IMR-90 (cell line): Measurements from ENCODE around the gene USP30. TPM values are rescaled to one million over a fixed set of nuclear protein-coding genes. Genes with fewer than 3 reads are reported as not detected.

Source experiments
- ATAC-seq: fragments of 200-7000 bp; cut with Tn5 transposase; 2 replicates; pipeline ENCODE4 v1.9.1; 2020; ENCODE audit warnings: low read depth, mild to moderate bottlenecking, moderate library complexity
- BruUV-seq: library from RNA; stranded (reverse); fragments of 400-500 nt; replicated peaks from 2 replicates; lab custom pipeline; 2021; lab: Mats Ljungman, UMichigan
- CTCF ChIA-PET: fragments of 300-600 bp; formaldehyde crosslinking; extraction: SDS; loops from one replicate; lab custom pipeline; 2021; ENCODE audit warnings: antibody characterized with exemption; lab: Yijun Ruan, JAX
- POLR2A ChIA-PET: fragments of 300-600 bp; sonication (Branson Sonifier 250); formaldehyde crosslinking; loops from one replicate; lab custom pipeline; 2022; ENCODE audit warnings: antibody characterized with exemption; ENCODE audit not compliant: unreplicated experiment; lab: Charles Lee
- DNase-seq: peaks from one replicate; pipeline ENCODE4 v3.0.0; 2013
- H2AFZ ChIP-seq: replicated peaks from 2 replicates; pipeline ENCODE3; 2013; ENCODE audit warnings: low read length, mild to moderate bottlenecking; ENCODE audit not compliant: poor library complexity
- H2AK5ac ChIP-seq: 2 replicates; pipeline ENCODE4 v1.6.1; 2013; ENCODE audit warnings: low read depth, low read length, inconsistent platforms
- H2AK9ac ChIP-seq: replicated peaks from 2 replicates; pipeline ENCODE3; 2013; ENCODE audit warnings: mild to moderate bottlenecking, low read depth, low read length, moderate library complexity; ENCODE audit not compliant: poor library complexity
- H2BK120ac ChIP-seq: 2 replicates; pipeline ENCODE4 v1.6.1; 2013; ENCODE audit warnings: low read depth, low read length, inconsistent platforms
- H2BK15ac ChIP-seq: 3 replicates; pipeline ENCODE4 v1.6.1; 2013; ENCODE audit warnings: low read depth, low read length, inconsistent platforms
- H2BK20ac ChIP-seq: 2 replicates; pipeline ENCODE4 v1.6.1; 2013; ENCODE audit warnings: low read depth, mild to moderate bottlenecking, inconsistent platforms, low read length, moderate library complexity
- H2BK5ac ChIP-seq: 2 replicates; pipeline ENCODE4 v1.6.1; 2013; ENCODE audit warnings: mild to moderate bottlenecking, low read depth, low read length, inconsistent platforms; ENCODE audit not compliant: poor library complexity, severe bottlenecking
- H3K14ac ChIP-seq: replicated peaks from 2 replicates; pipeline ENCODE4 v1.6.1; 2013; ENCODE audit warnings: low read depth, low read length, inconsistent platforms
- H3K18ac ChIP-seq: 2 replicates; pipeline ENCODE4 v1.6.1; 2013; ENCODE audit warnings: low read depth, low read length, control low read depth
- H3K23ac ChIP-seq: 2 replicates; pipeline ENCODE4 v1.6.1; 2013; ENCODE audit warnings: low read depth, low read length, inconsistent platforms
- H3K27ac ChIP-seq: 2 replicates; pipeline ENCODE4 v1.5.1; 2013; ENCODE audit warnings: mild to moderate bottlenecking, control low read depth, low read length; ENCODE audit not compliant: insufficient read depth
- H3K27me3 ChIP-seq: 2 replicates; pipeline ENCODE4 v1.6.1; 2013; ENCODE audit warnings: low read length; ENCODE audit not compliant: control insufficient read depth, insufficient read depth
- H3K36me3 ChIP-seq: 2 replicates; pipeline ENCODE4 v1.6.1; 2013; ENCODE audit warnings: low read length, mixed read lengths; ENCODE audit not compliant: control insufficient read depth, insufficient read depth
- H3K4ac ChIP-seq: 2 replicates; pipeline ENCODE4 v1.6.1; 2013; ENCODE audit warnings: low read depth, low read length, inconsistent platforms
- H3K4me1 ChIP-seq: 2 replicates; pipeline ENCODE4 v1.6.1; 2013; ENCODE audit warnings: low read length, mixed read lengths; ENCODE audit not compliant: control insufficient read depth, insufficient read depth
- H3K4me2 ChIP-seq: 2 replicates; pipeline ENCODE4 v1.6.1; 2013; ENCODE audit warnings: low read depth, mild to moderate bottlenecking, control low read depth, low read length, moderate library complexity
- H3K4me3 ChIP-seq: 2 replicates; pipeline ENCODE4 v1.5.1; 2013; ENCODE audit warnings: low read depth, mild to moderate bottlenecking, control low read depth, low read length, moderate library complexity; ENCODE audit not compliant: insufficient read depth
- H3K56ac ChIP-seq: 2 replicates; pipeline ENCODE4 v1.6.1; 2013; ENCODE audit warnings: low read length, inconsistent platforms; ENCODE audit not compliant: insufficient read depth; ENCODE audit errors: extremely low read depth
- H3K79me1 ChIP-seq, 2 experiments: 2 replicates each; pipeline ENCODE4 v1.6.1; 2013; ENCODE audit warnings: low read length in 2 of 2, inconsistent platforms in 1 of 2, low read depth in 1 of 2
- H3K9ac ChIP-seq: 2 replicates; pipeline ENCODE4 v1.6.1; 2013; ENCODE audit warnings: low read depth, low read length, control low read depth
- H3K9me1 ChIP-seq: 2 replicates; pipeline ENCODE4 v1.6.1; 2013; ENCODE audit warnings: low read length, inconsistent platforms; ENCODE audit not compliant: insufficient read depth
- H3K9me3 ChIP-seq: 2 replicates; pipeline ENCODE4 v1.6.1; 2013; ENCODE audit warnings: low read length; ENCODE audit not compliant: control insufficient read depth, insufficient read depth
- H4K20me1 ChIP-seq: 2 replicates; pipeline ENCODE4 v1.6.1; 2013; ENCODE audit warnings: low read length, inconsistent platforms; ENCODE audit not compliant: insufficient read depth
- H4K5ac ChIP-seq: 2 replicates; pipeline ENCODE4 v1.6.1; 2013; ENCODE audit warnings: mild to moderate bottlenecking, low read depth, low read length, control low read depth
- H4K8ac ChIP-seq, 2 experiments: 2 replicates each; pipeline ENCODE4 v1.6.1; 2013; ENCODE audit warnings: low read depth in 2 of 2, low read length in 2 of 2, control low read depth in 1 of 2, inconsistent platforms in 1 of 2
- H4K91ac ChIP-seq: 2 replicates; pipeline ENCODE4 v1.6.1; 2013; ENCODE audit warnings: low read depth, low read length, inconsistent platforms; ENCODE audit not compliant: insufficient read depth
- BHLHE40 ChIP-seq: fragments of 150-350 bp; IDR thresholded peaks from 2 replicates; pipeline ENCODE4 v1.6.1; 2016; ENCODE audit warnings: mild to moderate bottlenecking, low read depth, low read length
- CEBPB ChIP-seq: IDR thresholded peaks from 2 replicates; pipeline ENCODE4 v1.6.1; 2012; ENCODE audit warnings: low read depth, low read length, improper control_type of control experiment
- CHD1 ChIP-seq: IDR thresholded peaks from 2 replicates; pipeline ENCODE4 v1.6.1; 2012; ENCODE audit warnings: low read depth, low read length, improper control_type of control experiment
- ELK1 ChIP-seq: fragments of 150-350 bp; IDR thresholded peaks from 2 replicates; pipeline ENCODE4 v1.6.1; 2016; ENCODE audit warnings: low read depth, mild to moderate bottlenecking, low read length, moderate library complexity, borderline replicate concordance
- FOS ChIP-seq: fragments of 150-350 bp; IDR thresholded peaks from 2 replicates; pipeline ENCODE4 v1.6.1; 2016; ENCODE audit warnings: low read depth, low read length
- MAFK ChIP-seq: IDR thresholded peaks from 2 replicates; pipeline ENCODE4 v1.6.1; 2012; ENCODE audit warnings: low read depth, low read length, improper control_type of control experiment
- MAZ ChIP-seq: IDR thresholded peaks from 2 replicates; pipeline ENCODE4 v1.6.1; 2012; ENCODE audit warnings: low read depth, mild to moderate bottlenecking, low read length, improper control_type of control experiment, moderate library complexity, borderline replicate concordance
- MXI1 ChIP-seq: IDR thresholded peaks from 2 replicates; pipeline ENCODE4 v1.6.1; 2012; ENCODE audit warnings: low read depth, mild to moderate bottlenecking, low read length, moderate library complexity, borderline replicate concordance
- NFE2L2 ChIP-seq: fragments of 150-350 bp; IDR thresholded peaks from 2 replicates; pipeline ENCODE4 v1.6.1; 2016; ENCODE audit warnings: low read depth, mild to moderate bottlenecking, low read length
- POLR2A ChIP-seq: IDR thresholded peaks from 2 replicates; pipeline ENCODE4 v1.6.1; 2012; ENCODE audit warnings: mild to moderate bottlenecking, low read depth, low read length
- RAD21 ChIP-seq: IDR thresholded peaks from 2 replicates; pipeline ENCODE4 v1.6.1; 2012; ENCODE audit warnings: low read length, improper control_type of control experiment
- RCOR1 ChIP-seq: IDR thresholded peaks from 2 replicates; pipeline ENCODE4 v1.6.1; 2012; ENCODE audit warnings: mild to moderate bottlenecking, low read length, improper control_type of control experiment; ENCODE audit not compliant: insufficient replicate concordance
- RFX5 ChIP-seq: IDR thresholded peaks from 2 replicates; pipeline ENCODE4 v1.8.0; 2012; ENCODE audit warnings: low read depth, mild to moderate bottlenecking, low read length, moderate library complexity
- SMC3 ChIP-seq: fragments of 150-350 bp; IDR thresholded peaks from 2 replicates; pipeline ENCODE4 v1.6.1; 2016; ENCODE audit warnings: low read depth, mild to moderate bottlenecking, antibody characterized with exemption, low read length, moderate library complexity
- WGBS, 2 experiments: methylation state at CpG; one replicate each; pipeline versions ENCODE4 v1.1.5 to v1.1.7; 2013; ENCODE audit warnings: missing lambda C conversion rate in 2 of 2; ENCODE audit not compliant: insufficient read length in 1 of 2; ENCODE audit errors: extremely low coverage in 2 of 2; 5-methylcytosine and 5-hydroxymethylcytosine counted together
- dilution Hi-C: fragments of 300-500 bp; cut with HindIII; formaldehyde crosslinking; loops from one replicate; pipeline ENCODE4 v1.14.3; 2018; ENCODE audit warnings: low sequenced_read_pairs; ENCODE audit not compliant: unreplicated experiment
- in situ Hi-C: fragments of 300-500 bp; cut with MboI; formaldehyde crosslinking; loops from 3 replicates; pipeline ENCODE4 v1.14.3; 2019; ENCODE audit warnings: low sequenced_read_pairs, inconsistent platforms, mixed read lengths
- intact Hi-C: fragments of 100-400 bp; cut with micrococcal nuclease; formaldehyde crosslinking; loops from 2 replicates; pipeline ENCODE4 v1.10.0; 2022
- polyA plus RNA-seq, 3 experiments: library from polyadenylated mRNA; depleted of rRNA; stranded (reverse); fragments of >200 nt; gene quantifications; 2 replicates each; pipeline ENCODE4 v1.2.3, GENCODE V29; 2012; ENCODE audit warnings: low replicate concordance in 1 of 3
- total RNA-seq: library from RNA; depleted of rRNA; stranded (reverse); fragments of >200 nt; gene quantifications from 2 replicates; pipeline ENCODE4 v1.2.3, GENCODE V29; 2012
- TF ChIP-seq, protein P1 (sequence below): fragments of 150-350 bp; IDR thresholded peaks from 2 replicates; pipeline ENCODE4 v1.6.1; 2017; ENCODE audit warnings: mild to moderate bottlenecking, antibody characterized with exemption, low read length, low read depth
- TF ChIP-seq, protein P2 (sequence below): conservative IDR thresholded peaks from 2 replicates; pipeline ENCODE4 v1.5.1; 2012; ENCODE audit warnings: mild to moderate bottlenecking, low read depth, low read length, improper control_type of control experiment

USP30 gene
- total and polyA plus RNA-seq, 2 of the 4 experiments (the other 2 are of a cell fraction): 10.4 to 11.2 TPM

DNA sequence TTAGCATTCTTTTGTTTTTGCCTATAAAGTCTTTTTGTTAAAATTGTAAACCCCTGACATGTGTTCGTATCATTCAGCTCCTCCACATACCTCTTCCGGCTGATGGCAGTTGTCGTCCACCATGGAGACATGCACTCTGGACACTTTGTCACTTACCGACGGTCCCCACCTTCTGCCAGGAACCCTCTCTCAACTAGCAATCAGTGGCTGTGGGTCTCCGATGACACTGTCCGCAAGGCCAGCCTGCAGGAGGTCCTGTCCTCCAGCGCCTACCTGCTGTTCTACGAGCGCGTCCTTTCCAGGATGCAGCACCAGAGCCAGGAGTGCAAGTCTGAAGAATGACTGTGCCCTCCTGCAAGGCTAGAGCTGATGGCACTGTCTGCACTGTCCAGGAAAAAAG is 33.2 kb downstream of the USP30 start:
- Histone ChIP-seq H2AK5ac (no peak overlapping the region), H4K91ac (no peak overlapping the region), H3K4ac (no peak overlapping the region), H4K20me1 (no peaks in the 10 kb centered on the region), H3K9me3 (no peaks in the 10 kb centered on the region), H2BK15ac (no peak overlapping the region), H3K36me3 (peaks cover 42% of the 10 kb centered on the region), H3K9ac (no peak overlapping the region), H3K4me2 (no peak overlapping the region), H3K23ac (no peak overlapping the region), H2BK20ac (no peak overlapping the region), H3K56ac (no peak overlapping the region), H2BK120ac (no peak overlapping the region), H4K8ac (no peak overlapping the region), H2BK5ac (no peak overlapping the region), H2AK9ac (no peak overlapping the region), H3K4me3 (no peak overlapping the region), H3K79me1 (no peaks in the 10 kb centered on the region; a peak in 1 of 4 replicates), H3K27me3 (no peaks in the 10 kb centered on the region), H2AFZ (no peak overlapping the region), H3K9me1 (no peaks in the 10 kb centered on the region), H3K14ac (no peak overlapping the region), H3K4me1 (peaks cover 3% of the 10 kb centered on the region; the same call in 1 of the 2 replicates), H3K18ac (no peak overlapping the region), H4K5ac (no peak overlapping the region), H3K27ac (no peak overlapping the region)
- dilution Hi-C loops (no loop called here), in situ Hi-C loops (loop anchor here (25.0 kb wide), 1 partner anchor 448 kb away; the partner anchor contains the start of gene SELPLG), intact Hi-C loops (no loop called here)
- TF ChIP-seq SMC3 (no peak), CHD1 (no peak), RAD21 (no peak), RFX5 (no peak), FOS (no peak), NFE2L2 (no peak), ELK1 (no peak), MAFK (no peak), RCOR1 (no peak), POLR2A (no peak), BHLHE40 (no peak), MXI1 (no peak), CEBPB (no peak), MAZ (no peak)
- TF ChIP-seq, protein P1, sequence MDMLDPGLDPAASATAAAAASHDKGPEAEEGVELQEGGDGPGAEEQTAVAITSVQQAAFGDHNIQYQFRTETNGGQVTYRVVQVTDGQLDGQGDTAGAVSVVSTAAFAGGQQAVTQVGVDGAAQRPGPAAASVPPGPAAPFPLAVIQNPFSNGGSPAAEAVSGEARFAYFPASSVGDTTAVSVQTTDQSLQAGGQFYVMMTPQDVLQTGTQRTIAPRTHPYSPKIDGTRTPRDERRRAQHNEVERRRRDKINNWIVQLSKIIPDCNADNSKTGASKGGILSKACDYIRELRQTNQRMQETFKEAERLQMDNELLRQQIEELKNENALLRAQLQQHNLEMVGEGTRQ: no peak
- TF ChIP-seq, protein P2, sequence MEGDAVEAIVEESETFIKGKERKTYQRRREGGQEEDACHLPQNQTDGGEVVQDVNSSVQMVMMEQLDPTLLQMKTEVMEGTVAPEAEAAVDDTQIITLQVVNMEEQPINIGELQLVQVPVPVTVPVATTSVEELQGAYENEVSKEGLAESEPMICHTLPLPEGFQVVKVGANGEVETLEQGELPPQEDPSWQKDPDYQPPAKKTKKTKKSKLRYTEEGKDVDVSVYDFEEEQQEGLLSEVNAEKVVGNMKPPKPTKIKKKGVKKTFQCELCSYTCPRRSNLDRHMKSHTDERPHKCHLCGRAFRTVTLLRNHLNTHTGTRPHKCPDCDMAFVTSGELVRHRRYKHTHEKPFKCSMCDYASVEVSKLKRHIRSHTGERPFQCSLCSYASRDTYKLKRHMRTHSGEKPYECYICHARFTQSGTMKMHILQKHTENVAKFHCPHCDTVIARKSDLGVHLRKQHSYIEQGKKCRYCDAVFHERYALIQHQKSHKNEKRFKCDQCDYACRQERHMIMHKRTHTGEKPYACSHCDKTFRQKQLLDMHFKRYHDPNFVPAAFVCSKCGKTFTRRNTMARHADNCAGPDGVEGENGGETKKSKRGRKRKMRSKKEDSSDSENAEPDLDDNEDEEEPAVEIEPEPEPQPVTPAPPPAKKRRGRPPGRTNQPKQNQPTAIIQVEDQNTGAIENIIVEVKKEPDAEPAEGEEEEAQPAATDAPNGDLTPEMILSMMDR: no peak
- ChIA-PET POLR2A (no interaction called here), CTCF (no interaction called here)
- DNase-seq (no peak), ATAC-seq (no peak)
- no TSS peak for BruUV-seq
- WGBS, 2 experiments: 94% methylated on average over 8 of the region's 11 CpGs; no CpG with 5 or more reads in 1 of the 2 experiments
